ENCODE measurements around the gene PCP2. TPM values are rescaled to one million over a fixed set of nuclear protein-coding genes. Genes with fewer than 3 reads are reported as not detected.

PCP2 gene
- total and polyA plus RNA-seq, 12 donors = 0.92 to 7.4 (median 2.0) TPM; not detected in 4

DNA sequence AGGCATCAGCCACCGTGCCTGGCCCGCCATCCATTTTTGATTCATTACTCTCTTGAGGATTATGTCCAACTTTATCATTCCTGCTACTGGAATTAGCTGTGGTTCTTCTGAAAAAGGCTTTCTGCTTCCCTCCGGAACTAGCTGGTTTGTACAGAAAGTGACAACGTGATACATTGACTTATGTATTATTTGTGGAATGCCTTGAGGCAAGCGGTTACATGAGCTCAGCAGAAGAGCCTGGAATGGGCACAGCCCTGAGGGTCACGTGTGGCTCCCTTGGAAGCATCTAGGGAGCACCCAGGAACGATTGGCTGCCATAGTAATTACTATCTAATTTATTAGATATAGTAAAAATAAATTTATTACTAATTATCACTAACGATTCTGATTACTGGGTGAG is 20.9 kb upstream of the PCP2 start:
- 54 to 66% (median 61%) methylated on average over 8 of the region's 8 CpGs for WGBS, 4 donors
- no peak for DNase-seq

DNA sequence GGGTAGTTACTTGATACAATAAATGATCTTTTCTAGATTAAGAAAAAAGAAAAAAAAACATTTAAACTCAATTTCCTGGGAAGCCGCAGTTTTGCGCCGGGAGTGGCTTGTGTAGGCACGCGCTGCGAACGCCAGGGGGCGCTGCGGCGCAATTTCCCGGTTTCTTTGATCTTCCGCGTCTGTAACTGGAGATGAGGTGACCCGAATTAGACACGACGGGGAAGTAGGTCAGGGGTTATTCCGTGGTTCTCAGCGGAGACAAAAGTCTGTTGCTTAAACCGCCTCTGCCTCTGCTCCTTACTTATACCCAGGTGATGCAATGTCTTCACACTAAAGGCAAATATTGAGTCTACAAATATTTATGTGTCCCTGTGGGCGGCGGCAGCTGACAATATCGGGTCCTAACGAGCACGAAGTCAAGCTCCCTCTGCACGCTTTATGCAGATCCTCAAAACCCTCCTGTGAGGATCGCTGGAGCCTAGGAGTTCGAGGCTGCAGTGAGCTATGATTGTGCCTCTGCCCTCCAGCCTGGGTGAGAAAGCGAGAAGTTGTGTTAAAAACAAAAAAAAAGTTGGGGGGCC is 18.6 kb upstream of the PCP2 start:
- Histone ChIP-seq H3K27me3 (no peaks in the 10 kb centered on the region), H3K4me3 (peak overlapping the region in 2 of 4 donors; percentile 38 to 42), H3K27ac (peak overlapping the region in 1 of 5 donors; percentile 10), H3K9me3 (replicated peaks in 1 of 3) (no peaks in the 10 kb centered on the region), H3K4me1 (replicated peaks in 1 of 2) (peaks cover 0 to 5% of the 10 kb centered on the region in 2 donors), H3K36me3 (replicated peaks in 1 of 2) (no peaks in the 10 kb centered on the region)
- intact Hi-C loops (cut with DNase I) = no loop called here
- TF ChIP-seq, protein P1, sequence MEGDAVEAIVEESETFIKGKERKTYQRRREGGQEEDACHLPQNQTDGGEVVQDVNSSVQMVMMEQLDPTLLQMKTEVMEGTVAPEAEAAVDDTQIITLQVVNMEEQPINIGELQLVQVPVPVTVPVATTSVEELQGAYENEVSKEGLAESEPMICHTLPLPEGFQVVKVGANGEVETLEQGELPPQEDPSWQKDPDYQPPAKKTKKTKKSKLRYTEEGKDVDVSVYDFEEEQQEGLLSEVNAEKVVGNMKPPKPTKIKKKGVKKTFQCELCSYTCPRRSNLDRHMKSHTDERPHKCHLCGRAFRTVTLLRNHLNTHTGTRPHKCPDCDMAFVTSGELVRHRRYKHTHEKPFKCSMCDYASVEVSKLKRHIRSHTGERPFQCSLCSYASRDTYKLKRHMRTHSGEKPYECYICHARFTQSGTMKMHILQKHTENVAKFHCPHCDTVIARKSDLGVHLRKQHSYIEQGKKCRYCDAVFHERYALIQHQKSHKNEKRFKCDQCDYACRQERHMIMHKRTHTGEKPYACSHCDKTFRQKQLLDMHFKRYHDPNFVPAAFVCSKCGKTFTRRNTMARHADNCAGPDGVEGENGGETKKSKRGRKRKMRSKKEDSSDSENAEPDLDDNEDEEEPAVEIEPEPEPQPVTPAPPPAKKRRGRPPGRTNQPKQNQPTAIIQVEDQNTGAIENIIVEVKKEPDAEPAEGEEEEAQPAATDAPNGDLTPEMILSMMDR (IDR thresholded peaks at IDR 0.05) = peak; percentile 95 to 99 (median 97)
- no peak for TF ChIP-seq POLR2A (IDR thresholded peaks at IDR 0.05)
- DNase-seq = peak; percentile 81 to 94 (median 86)
- 4 to 6% (median 5%) methylated on average over 27 to 28 of the region's 28 CpGs for WGBS, 4 donors

More for the DNA sequence above, 20.9 kb upstream of the PCP2 start:
- Histone ChIP-seq H3K4me3 (no peak overlapping the region), H3K9me3 (replicated peaks in 1 of 3) (no peaks in the 10 kb centered on the region), H3K36me3 (replicated peaks in 1 of 2) (no peaks in the 10 kb centered on the region), H3K4me1 (replicated peaks in 1 of 2) (peaks cover 0 to 5% of the 10 kb centered on the region in 2 donors), H3K27me3 (no peaks in the 10 kb centered on the region), H3K27ac (no peak overlapping the region)
- intact Hi-C loops (cut with DNase I) = no loop called here
- TF ChIP-seq, protein P1 (IDR thresholded peaks at IDR 0.05) = no peak
- TF ChIP-seq POLR2A (IDR thresholded peaks at IDR 0.05) = no peak

DNA sequence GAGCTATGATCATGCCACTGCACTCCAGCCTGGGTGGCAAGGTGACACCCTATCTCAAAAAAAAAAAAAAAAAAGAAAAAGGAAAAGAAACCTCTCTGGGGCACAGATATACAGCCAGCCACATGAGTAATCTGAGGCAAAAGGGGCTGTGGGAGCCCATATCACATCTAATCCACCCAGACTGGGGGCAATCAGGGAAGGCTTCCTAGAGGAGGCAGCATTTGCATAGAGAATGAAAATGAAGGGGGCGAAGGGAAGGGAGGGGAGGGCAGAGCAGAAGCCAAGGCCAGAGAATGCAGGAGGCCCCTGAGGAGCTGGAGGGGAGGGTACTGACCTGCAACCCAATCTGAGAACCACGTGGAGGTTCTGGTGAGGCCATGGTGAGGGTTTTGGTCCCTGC is 16.6 kb upstream of the PCP2 start:
- intact Hi-C loops (cut with DNase I) = no loop called here
- H3K27me3 ChIP-seq = no peaks in the 10 kb centered on the region
- WGBS, 4 donors = 41 to 52% (median 48%) methylated on average over 2 of the region's 2 CpGs
- no peak for DNase-seq
- H3K27ac ChIP-seq = no peak overlapping the region
- no peak for TF ChIP-seq POLR2A (IDR thresholded peaks at IDR 0.05)
- TF ChIP-seq, protein P1 (IDR thresholded peaks at IDR 0.05) = no peak
- H3K36me3 ChIP-seq (replicated peaks in 1 of 2) = no peaks in the 10 kb centered on the region
- peaks cover 0 to 5% of the 10 kb centered on the region in 2 donors for H3K4me1 ChIP-seq (replicated peaks in 1 of 2)
- no peak overlapping the region for H3K4me3 ChIP-seq
- no peaks in the 10 kb centered on the region for H3K9me3 ChIP-seq (replicated peaks in 1 of 3)

DNA sequence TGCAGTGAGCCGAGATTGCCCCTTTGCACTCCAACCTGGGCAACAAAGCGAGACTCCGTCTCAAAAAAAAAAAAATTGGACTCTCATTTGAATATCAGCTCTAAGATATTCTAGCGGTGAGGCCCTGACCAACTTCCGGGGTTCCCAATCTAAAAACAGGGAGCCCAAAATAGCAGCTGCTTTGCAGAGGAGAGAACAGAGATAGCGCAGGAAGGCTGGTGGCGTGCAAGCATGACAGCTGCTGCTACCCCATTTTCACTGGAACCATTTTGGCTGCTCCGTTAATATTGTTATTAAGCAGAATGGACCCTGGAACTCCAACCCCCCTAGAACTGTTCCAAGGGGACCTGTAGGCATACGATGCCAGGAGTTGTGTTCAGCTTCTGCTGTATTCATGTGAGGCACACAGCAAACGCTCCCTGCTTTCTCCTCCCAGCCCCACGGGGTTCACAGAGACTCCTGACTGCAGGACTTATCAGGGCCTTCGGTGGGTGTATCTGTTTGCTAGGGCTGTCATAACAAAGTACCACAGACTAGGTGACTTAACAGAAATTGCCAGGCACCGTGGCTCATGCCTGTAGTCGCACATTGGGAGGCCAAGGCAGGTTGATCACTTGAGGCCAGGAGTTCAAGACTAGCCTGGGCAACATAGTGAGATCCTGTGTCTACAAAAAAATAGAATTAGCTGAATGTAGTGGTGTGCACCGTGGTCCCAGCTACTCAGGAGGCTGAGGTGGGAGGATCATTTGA is 14.9 kb upstream of the PCP2 start:
- H3K4me3 ChIP-seq = no peak overlapping the region
- H3K27me3 ChIP-seq = no peaks in the 10 kb centered on the region
- no peak overlapping the region for H3K27ac ChIP-seq
- WGBS, 4 donors = 77 to 83% (median 79%) methylated on average over 14 to 15 of the region's 15 CpGs
- intact Hi-C loops (cut with DNase I) = no loop called here
- H3K4me1 ChIP-seq (replicated peaks in 1 of 2) = peaks cover 0 to 5% of the 10 kb centered on the region in 2 donors
- no peak for TF ChIP-seq POLR2A (IDR thresholded peaks at IDR 0.05)
- TF ChIP-seq, protein P1 (IDR thresholded peaks at IDR 0.05) = no peak
- no peaks in the 10 kb centered on the region for H3K36me3 ChIP-seq (replicated peaks in 1 of 2)
- no peaks in the 10 kb centered on the region for H3K9me3 ChIP-seq (replicated peaks in 1 of 3)
- no peak for DNase-seq

Measured in adrenal gland (tissue), 12 donors.